SK-N-SH treated with all-trans-retinoic acid at 6 μM for 48 hours (cell line): Measurements from ENCODE around the gene FCHO1.

Experiments used
- BACH2 ChIP-seq: fragments of 250-450 bp; sonication (Bioruptor Pico); IDR thresholded peaks from 2 replicates; pipeline ENCODE4 v1.9.0; 2021; ENCODE audit warnings: mild to moderate bottlenecking, borderline replicate concordance
- ISL1 ChIP-seq: fragments of 250-450 bp; sonication (Bioruptor Pico); IDR thresholded peaks from 2 replicates; pipeline ENCODE4 v2.1.2; 2022; ENCODE audit warnings: mild to moderate bottlenecking, moderate library complexity
- RARB ChIP-seq: fragments of 250-450 bp; sonication (Bioruptor Pico); IDR thresholded peaks from 2 replicates; pipeline ENCODE4 v1.8.0; 2021; ENCODE audit warnings: mild to moderate bottlenecking, moderate library complexity
- ZC3H10 ChIP-seq: fragments of 250-450 bp; sonication (Bioruptor Pico); IDR thresholded peaks from 2 replicates; pipeline ENCODE4 v1.5.1; 2021; ENCODE audit warnings: mild to moderate bottlenecking, moderate library complexity
- ZFP3 ChIP-seq: fragments of 250-450 bp; sonication (Bioruptor Pico); IDR thresholded peaks from 2 replicates; pipeline ENCODE4 v1.5.0; 2020; ENCODE audit warnings: mild to moderate bottlenecking, moderate library complexity
- ZFP30 ChIP-seq: fragments of 450-650 bp; formaldehyde crosslinking; IDR thresholded peaks from 2 replicates; pipeline ENCODE4 v1.5.0; 2022; ENCODE audit warnings: mild to moderate bottlenecking, moderate library complexity
- ZNF70 ChIP-seq: fragments of 450-650 bp; formaldehyde crosslinking; IDR thresholded peaks from 2 replicates; pipeline ENCODE4 v1.5.0; 2020; ENCODE audit warnings: mild to moderate bottlenecking, moderate library complexity
- TF ChIP-seq, protein P1 (sequence below): fragments of 250-450 bp; sonication (Bioruptor Pico); IDR thresholded peaks from 2 replicates; pipeline ENCODE4 v1.8.0; 2020; ENCODE audit warnings: mild to moderate bottlenecking, moderate library complexity, borderline replicate concordance
- TF ChIP-seq, protein P2 (sequence below): fragments of 250-450 bp; sonication (Bioruptor Pico); IDR thresholded peaks from 2 replicates; pipeline ENCODE4 v1.5.1; 2020; ENCODE audit warnings: low read depth, mild to moderate bottlenecking, moderate library complexity

DNA sequence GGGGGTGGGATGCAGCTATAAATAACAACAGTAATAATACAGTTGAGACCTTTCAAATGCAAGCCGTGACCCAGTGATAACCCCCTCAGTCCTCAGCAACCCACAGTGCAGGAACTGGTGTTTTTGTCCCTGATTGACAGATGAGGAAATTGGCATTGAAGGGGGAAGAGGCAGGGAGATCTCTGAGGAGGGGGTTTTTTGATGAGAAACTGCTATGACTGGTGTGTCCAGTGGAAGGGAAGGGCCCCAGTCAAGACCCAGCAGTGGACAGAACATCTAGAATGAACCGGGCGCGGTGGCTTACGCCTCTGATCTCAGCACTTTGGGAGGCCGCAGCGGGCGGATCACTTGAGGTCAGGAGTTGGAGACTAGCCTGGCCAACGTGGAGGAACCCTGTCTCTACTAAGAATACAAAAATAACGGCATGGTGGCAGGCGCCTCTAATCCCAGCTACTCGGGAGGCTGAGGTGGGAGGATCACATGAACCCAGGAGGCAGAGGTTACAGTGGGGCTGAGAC lies 30.1 kb upstream of the FCHO1 start:
- TF ChIP-seq, protein P1, sequence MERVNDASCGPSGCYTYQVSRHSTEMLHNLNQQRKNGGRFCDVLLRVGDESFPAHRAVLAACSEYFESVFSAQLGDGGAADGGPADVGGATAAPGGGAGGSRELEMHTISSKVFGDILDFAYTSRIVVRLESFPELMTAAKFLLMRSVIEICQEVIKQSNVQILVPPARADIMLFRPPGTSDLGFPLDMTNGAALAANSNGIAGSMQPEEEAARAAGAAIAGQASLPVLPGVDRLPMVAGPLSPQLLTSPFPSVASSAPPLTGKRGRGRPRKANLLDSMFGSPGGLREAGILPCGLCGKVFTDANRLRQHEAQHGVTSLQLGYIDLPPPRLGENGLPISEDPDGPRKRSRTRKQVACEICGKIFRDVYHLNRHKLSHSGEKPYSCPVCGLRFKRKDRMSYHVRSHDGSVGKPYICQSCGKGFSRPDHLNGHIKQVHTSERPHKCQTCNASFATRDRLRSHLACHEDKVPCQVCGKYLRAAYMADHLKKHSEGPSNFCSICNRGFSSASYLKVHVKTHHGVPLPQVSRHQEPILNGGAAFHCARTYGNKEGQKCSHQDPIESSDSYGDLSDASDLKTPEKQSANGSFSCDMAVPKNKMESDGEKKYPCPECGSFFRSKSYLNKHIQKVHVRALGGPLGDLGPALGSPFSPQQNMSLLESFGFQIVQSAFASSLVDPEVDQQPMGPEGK (CRISPR knock-in tag): no peak
- TF ChIP-seq ZFP30 (CRISPR knock-in tag) (no peak), ZNF70 (no peak), BACH2 (CRISPR knock-in tag) (no peak), ZFP3 (CRISPR knock-in tag) (no peak), RARB (CRISPR knock-in tag) (no peak), ISL1 (CRISPR knock-in tag) (no peak), ZC3H10 (no peak)
- TF ChIP-seq, protein P2, sequence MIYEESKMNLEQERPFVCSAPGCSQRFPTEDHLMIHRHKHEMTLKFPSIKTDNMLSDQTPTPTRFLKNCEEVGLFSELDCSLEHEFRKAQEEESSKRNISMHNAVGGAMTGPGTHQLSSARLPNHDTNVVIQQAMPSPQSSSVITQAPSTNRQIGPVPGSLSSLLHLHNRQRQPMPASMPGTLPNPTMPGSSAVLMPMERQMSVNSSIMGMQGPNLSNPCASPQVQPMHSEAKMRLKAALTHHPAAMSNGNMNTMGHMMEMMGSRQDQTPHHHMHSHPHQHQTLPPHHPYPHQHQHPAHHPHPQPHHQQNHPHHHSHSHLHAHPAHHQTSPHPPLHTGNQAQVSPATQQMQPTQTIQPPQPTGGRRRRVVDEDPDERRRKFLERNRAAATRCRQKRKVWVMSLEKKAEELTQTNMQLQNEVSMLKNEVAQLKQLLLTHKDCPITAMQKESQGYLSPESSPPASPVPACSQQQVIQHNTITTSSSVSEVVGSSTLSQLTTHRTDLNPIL (CRISPR knock-in tag): no peak
